Measurements from ENCODE around the gene PRSS38.

PRSS38 gene

DNA sequence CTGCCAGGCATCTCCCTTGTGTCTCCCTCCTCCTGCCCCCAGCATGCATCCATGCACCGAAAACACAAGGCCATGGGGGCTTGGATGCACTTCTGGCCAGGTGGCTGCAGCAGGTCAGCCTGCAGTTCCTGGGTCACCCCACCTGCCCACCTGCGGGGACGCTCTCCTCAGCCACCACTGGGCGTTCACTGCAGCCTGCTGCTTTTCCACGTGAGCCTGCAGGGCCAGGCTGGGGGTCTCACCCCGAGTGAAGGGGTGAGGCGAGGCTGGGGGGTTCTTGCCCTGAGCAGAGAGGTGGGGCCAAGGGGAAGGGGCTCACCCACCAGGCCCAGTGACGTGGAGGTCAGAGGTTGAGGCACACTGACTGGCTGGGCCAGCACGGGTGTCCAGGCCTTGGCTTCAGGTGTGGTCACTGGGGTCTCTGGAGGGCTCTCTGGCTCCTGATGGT is 67.6 kb downstream of the PRSS38 start:
- DNase-seq (ENCODE audit: low read depth): no peak
- TF ChIP-seq, protein P1, sequence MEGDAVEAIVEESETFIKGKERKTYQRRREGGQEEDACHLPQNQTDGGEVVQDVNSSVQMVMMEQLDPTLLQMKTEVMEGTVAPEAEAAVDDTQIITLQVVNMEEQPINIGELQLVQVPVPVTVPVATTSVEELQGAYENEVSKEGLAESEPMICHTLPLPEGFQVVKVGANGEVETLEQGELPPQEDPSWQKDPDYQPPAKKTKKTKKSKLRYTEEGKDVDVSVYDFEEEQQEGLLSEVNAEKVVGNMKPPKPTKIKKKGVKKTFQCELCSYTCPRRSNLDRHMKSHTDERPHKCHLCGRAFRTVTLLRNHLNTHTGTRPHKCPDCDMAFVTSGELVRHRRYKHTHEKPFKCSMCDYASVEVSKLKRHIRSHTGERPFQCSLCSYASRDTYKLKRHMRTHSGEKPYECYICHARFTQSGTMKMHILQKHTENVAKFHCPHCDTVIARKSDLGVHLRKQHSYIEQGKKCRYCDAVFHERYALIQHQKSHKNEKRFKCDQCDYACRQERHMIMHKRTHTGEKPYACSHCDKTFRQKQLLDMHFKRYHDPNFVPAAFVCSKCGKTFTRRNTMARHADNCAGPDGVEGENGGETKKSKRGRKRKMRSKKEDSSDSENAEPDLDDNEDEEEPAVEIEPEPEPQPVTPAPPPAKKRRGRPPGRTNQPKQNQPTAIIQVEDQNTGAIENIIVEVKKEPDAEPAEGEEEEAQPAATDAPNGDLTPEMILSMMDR (conservative IDR thresholded peaks at IDR 0.05; ENCODE audit: low read length): no peak
- no peak overlapping the region for H3K4me3 ChIP-seq (ENCODE audit: low read length)

DNA sequence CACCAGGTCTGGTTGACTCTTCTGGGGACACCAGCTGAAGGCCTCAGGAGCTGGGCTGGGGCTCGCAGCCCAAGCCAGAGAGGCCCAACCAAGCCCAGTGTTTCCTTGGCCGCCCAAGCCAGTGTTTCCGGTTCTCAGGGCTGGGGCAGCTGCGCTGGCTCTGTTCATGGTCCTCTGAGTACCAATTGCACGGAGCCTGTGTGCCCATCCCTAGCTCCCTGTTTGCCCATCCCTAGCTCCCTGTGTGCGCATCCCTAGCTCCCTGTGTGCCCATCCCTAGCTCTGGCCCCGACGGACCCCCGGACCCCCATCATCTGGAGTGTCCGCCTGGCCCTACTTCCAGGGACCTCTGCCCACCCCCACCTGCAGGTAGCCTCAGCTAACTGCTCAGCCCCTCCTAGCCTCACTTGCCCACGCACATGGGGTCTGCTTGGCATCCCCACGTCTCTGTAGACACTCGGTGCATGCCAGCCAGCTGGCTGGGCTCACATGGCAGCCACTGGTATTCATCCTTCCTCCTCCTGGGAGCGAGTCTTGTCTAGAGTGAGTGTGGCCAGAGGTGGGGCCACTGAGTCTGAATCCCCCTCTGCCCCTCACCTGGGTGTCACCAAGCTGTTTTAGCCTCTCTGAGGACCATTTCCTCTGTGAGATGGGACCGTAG is 68.3 kb downstream of the PRSS38 start:
- TF ChIP-seq, protein P1 (conservative IDR thresholded peaks at IDR 0.05; ENCODE audit: low read length): no peak
- DNase-seq (ENCODE audit: low read depth): no peak
- no peak overlapping the region for H3K4me3 ChIP-seq (ENCODE audit: low read length)

DNA sequence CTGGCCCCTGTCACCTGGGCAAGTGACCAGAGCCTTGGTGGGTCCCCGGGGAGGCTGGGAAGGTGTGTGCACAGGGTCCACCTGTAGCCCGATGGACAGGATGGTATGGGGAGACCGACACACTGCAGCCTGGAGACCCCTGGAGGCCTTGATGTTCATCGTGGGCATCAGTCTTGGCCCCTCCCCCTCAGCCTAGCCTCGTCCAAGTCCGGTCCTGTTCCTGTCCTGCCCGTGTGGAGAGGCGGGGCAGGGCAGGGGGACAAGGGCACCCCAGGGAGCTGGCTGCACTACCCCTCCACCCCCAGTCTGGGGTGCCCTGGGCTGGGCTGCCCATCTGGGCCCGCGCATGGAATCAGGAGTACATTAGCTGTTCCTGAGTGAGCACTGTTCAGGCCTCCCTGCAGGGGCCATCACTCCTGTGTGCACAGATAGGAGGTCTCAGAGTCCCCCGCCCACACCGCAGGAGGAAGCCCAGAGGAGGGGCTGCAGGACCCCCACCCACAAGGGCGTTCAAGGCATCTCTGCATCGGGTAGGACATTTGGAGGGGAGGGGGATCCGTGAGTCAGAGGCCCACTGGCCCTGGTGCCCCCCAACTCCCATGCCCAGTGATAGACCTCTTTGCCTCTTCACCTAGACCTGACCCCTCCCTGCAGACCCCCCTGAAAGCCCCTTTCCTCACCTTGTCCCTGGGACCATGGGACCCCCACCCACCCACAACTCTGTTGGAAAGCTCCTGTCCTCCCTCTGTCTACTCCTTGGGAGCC is 69.1 kb downstream of the PRSS38 start:
- no peak for DNase-seq (ENCODE audit: low read depth)
- TF ChIP-seq, protein P1 (conservative IDR thresholded peaks at IDR 0.05; ENCODE audit: low read length): no peak
- H3K4me3 ChIP-seq (ENCODE audit: low read length): no peak overlapping the region

DNA sequence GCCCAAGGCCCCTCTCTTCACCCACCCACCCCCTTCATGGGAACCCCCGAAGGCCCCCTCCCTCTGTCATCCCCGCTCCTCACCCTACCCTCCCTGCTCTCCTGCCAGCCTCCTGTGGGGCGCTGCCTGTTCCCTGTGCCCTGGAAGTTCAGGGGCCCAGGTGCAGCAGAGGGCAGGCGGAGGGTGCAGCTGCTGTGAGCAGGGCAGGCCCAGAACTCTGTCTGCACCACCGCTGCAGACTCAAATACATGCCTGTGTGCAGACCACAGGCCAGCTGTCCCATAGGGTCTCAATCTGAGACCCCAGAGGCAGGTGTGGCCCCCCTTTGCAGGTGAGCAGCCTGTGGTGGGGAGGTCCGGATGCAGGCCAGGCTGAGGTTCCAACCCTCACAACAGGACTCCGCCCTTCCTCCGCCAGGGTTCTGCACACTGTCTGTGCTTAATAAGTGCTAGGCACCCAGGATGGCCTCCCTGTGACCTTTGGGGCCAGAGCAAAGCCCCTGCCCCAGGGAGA is 69.7 kb downstream of the PRSS38 start:
- H3K4me3 ChIP-seq (ENCODE audit: low read length): no peak overlapping the region
- no peak for DNase-seq (ENCODE audit: low read depth)
- TF ChIP-seq, protein P1 (conservative IDR thresholded peaks at IDR 0.05; ENCODE audit: low read length): no peak

DNA sequence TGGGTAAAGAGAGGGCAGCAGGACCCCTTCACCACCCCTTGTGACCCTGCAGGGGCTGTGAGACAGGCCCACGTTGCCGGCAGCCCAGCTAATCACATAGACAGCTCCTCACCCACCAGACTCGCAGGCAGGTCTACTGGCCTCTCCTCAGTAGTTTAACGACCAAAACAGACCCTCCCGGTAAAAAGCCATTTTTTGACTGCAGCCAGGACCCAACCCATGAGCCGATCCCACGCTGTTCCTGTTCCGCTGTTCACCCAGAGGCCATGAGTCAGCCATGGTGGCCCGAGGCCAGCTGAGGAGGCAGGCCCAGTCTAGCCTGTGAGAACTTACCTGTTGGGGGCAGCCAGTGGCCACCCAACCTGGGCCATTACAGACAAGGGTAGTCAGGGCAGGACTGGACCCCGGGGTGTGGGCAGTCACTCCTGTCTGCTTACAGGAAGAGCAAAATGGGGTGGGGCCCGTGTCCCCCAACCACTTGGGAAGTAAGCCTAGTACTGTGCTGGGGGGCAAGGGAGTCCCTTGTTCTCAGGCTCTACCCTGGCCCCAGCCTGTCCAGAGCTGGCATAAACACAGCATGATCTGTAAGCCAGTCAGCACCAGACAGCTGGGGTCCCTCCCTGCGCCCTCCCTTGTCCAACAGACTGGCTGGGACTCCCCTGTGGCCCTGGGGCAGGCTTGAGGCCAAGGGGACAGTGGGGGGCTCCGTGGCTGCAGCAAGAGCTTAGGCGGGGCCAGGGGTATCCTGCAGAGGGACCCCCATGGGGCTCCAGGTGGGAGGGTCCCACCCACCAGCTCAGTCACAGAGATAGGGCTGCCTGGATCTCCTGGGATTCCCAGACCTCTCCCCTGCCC is 70.4 kb downstream of the PRSS38 start:
- no peak overlapping the region for H3K4me3 ChIP-seq (ENCODE audit: low read length)
- TF ChIP-seq, protein P1 (conservative IDR thresholded peaks at IDR 0.05; ENCODE audit: low read length): no peak
- peak; percentile 35 for DNase-seq (ENCODE audit: low read depth)

DNA sequence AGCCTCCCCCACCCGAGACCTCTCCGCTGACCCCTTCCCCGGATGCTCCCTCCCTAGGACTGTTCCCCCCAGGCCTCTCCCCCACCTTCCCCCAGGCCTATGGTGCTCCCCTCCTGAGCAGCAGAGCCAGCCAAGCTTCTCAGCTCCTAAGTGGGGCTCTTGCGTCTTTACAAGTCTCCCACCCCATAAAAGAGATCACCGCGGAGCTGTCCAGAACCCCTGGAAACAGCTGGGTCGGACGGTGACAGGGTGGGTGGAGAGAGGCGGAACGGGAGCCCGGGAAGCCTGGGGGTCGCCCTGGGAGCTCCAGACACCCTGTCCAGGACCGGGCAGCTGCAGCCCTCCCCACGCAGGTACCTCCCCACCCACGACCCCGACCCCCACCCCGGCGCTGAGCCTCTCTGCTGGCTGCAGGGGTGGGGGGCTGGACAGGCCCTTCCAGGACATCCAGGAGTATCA is 71.1 kb downstream of the PRSS38 start:
- DNase-seq (ENCODE audit: low read depth): no peak
- TF ChIP-seq, protein P1 (conservative IDR thresholded peaks at IDR 0.05; ENCODE audit: low read length): no peak
- H3K4me3 ChIP-seq (ENCODE audit: low read length): no peak overlapping the region
